Measurements from ENCODE around the gene NT5C3A. TPM values are rescaled to one million over a fixed set of nuclear protein-coding genes. Genes with fewer than 3 reads are reported as not detected.
"Not testable (repeated sequence)": the region's sequence is repeated elsewhere in the genome, so short reads cannot be mapped to it uniquely, and the experiment has no call there.

Gene NT5C3A
- total RNA-seq, 4 donors from 2014 or later, result 37.5 to 101 (median 71.4) TPM

DNA sequence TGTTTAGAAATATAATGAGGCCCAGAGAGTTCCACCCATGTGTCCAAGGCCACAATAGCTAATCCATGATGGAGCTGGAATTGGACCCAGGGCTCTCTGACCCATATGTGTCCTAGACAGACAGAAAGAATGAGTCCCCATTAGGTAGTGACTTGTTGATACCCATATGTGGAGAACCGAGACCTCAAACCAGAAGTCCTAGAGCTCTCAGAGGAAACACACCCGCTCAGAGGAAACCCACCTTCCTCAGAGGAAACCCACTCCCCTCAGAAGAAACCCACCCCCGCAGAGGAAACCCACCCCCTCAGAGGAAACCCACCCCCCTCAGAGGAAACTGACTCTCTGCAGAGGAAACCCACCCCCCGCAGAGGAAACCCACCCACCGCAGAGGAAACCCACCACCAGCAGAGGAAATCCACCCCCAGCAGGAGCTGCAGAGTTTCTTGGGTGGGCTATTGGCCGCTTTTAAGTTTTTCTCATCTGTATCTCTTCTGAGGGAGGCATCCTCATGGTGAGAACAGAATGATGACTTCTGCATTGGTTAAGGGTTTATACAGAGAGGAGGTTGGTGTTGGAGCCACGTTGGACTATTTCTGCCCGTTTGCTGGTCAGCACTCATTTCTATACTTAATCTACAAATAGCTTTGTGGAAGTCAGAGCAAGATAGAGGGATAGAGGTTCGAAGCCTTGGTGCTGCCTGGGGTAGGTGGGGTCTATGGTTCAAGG lies 70.4 kb downstream of the NT5C3A start:
- H3K4me3 ChIP-seq; DNase-seq; H3K9me3 ChIP-seq; H3K27me3 ChIP-seq; intact Hi-C loops (cut with DNase I; ENCODE audit: low total_unique reads); ATAC-seq; in situ Hi-C loops (cut with MboI; ENCODE audit: low sequenced_read_pairs in 4 of 4); H3K27ac ChIP-seq; H3K4me1 ChIP-seq: not testable (repeated sequence)
- H3K36me3 ChIP-seq, result peaks cover 0 to 13% of the 10 kb centered on the region in 2 donors

GRCh38 chr7:32991068-32991585 lies 71.4 kb downstream of the NT5C3A start:
- H3K27ac ChIP-seq; H3K9me3 ChIP-seq; DNase-seq; in situ Hi-C loops (cut with MboI; ENCODE audit: low sequenced_read_pairs in 4 of 4); H3K4me1 ChIP-seq; ATAC-seq; H3K4me3 ChIP-seq; H3K27me3 ChIP-seq; intact Hi-C loops (cut with DNase I; ENCODE audit: low total_unique reads): not testable (repeated sequence)
- H3K36me3 ChIP-seq, result peaks cover 0 to 13% of the 10 kb centered on the region in 2 donors

GRCh38 chr7:32988148-32988547 lies 74.4 kb downstream of the NT5C3A start:
- H3K4me3 ChIP-seq; H3K27me3 ChIP-seq; intact Hi-C loops (cut with DNase I; ENCODE audit: low total_unique reads); ATAC-seq; H3K27ac ChIP-seq; H3K9me3 ChIP-seq; in situ Hi-C loops (cut with MboI; ENCODE audit: low sequenced_read_pairs in 4 of 4); H3K4me1 ChIP-seq; DNase-seq: not testable (repeated sequence)
- H3K36me3 ChIP-seq, result peaks cover 0 to 13% of the 10 kb centered on the region in 2 donors

GRCh38 chr7:32979902-32980301 lies 82.7 kb downstream of the NT5C3A start:
- in situ Hi-C loops (cut with MboI; ENCODE audit: low sequenced_read_pairs in 4 of 4); H3K36me3 ChIP-seq; H3K4me3 ChIP-seq; ATAC-seq; DNase-seq; H3K9me3 ChIP-seq; H3K27ac ChIP-seq; H3K4me1 ChIP-seq; intact Hi-C loops (cut with DNase I; ENCODE audit: low total_unique reads); H3K27me3 ChIP-seq: not testable (repeated sequence)

- in situ Hi-C loops (cut with MboI; ENCODE audit: low sequenced_read_pairs in 4 of 4); H3K4me1 ChIP-seq; H3K27ac ChIP-seq; H3K9me3 ChIP-seq; intact Hi-C loops (cut with DNase I; ENCODE audit: low total_unique reads); H3K27me3 ChIP-seq; ATAC-seq; H3K4me3 ChIP-seq; H3K36me3 ChIP-seq: not testable (repeated sequence)
- DNase-seq, result peak in 1 of 2 donors; percentile 29
These were observed 83.3 kb downstream of the NT5C3A start for GRCh38 chr7:32979246-32979645.

DNA sequence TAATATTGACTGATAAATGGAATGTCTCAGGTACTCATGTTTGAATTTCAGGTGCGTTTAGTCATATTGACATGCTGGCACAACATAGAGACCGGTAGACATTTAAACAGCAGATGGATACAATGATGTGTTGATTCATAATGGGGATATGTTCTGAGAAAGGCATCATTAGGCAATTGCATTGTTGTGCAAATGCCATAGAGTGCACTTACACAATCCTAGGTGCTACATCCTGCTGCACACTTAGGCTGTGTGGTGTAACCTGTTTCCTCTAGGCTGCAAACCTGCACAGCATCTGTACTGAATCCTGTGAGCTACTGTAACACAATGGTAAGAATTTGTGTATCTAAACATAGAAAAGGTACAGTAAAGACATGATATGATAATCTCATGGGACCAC lies 85.4 kb downstream of the NT5C3A start:
- H3K36me3 ChIP-seq; intact Hi-C loops (cut with DNase I; ENCODE audit: low total_unique reads); H3K4me3 ChIP-seq; H3K27me3 ChIP-seq; H3K4me1 ChIP-seq; H3K27ac ChIP-seq; H3K9me3 ChIP-seq; in situ Hi-C loops (cut with MboI; ENCODE audit: low sequenced_read_pairs in 4 of 4); DNase-seq: not testable (repeated sequence)
- peak in 1 of 2 donors; percentile 64 for ATAC-seq

DNA sequence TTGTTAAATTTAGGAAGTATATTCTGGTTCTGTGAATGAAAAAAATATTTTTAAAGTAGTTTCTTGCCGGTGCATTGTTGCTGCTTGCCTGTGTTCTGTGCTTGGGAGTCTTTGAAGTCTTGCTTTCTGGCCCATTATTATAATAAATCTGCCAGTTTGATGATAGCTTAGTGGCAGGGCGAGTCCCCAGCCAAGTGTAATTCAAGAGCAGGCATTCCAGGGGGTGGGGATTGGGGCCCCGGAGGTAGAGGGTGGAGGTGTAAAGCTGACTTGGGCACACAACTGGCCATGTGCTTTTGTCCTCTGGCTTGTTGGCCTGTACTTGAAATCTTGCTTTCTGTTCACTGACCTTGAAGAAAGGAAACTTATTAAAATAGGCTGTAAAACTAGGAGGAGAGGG lies 90.6 kb downstream of the NT5C3A start:
- in situ Hi-C loops (cut with MboI; ENCODE audit: low sequenced_read_pairs in 4 of 4), result loop anchor here in 1 of 4 donors (25.0 kb wide), 1 partner anchor 90 kb away; the partner anchor contains the start of gene NT5C3A
- ATAC-seq, result peak; percentile 68 to 74
- Histone ChIP-seq H3K27ac (peak overlapping the region; percentile 31 to 72 (median 54)), H3K4me1 (peaks cover 9 to 11% of the 10 kb centered on the region in 2 donors)
- intact Hi-C loops (cut with DNase I; ENCODE audit: low total_unique reads); H3K9me3 ChIP-seq; DNase-seq; H3K27me3 ChIP-seq; H3K36me3 ChIP-seq; H3K4me3 ChIP-seq: not testable (repeated sequence)

DNA sequence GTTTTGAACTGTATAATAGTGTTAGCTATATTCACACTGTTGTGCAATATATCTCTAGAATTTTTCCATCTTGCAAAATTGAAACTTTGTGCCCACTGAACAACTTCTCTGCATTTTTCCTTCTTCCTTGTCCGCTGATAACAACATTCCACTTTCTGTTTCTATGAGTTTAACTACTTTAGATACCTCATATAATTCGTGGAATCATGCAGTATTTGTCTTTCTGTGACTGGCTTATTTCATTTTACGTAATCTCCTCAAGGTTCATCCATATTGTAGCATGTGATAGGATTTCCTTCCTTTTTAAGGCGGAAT lies 95.4 kb downstream of the NT5C3A start:
- in situ Hi-C loops (cut with MboI; ENCODE audit: low sequenced_read_pairs in 4 of 4), result loop anchor here in 1 of 4 donors (25.0 kb wide), 1 partner anchor 95 kb away; the partner anchor contains the start of gene NT5C3A
- H3K27ac ChIP-seq, result not testable (repeated sequence)

GRCh38 chr7:32966489-32967267 lies 95.9 kb downstream of the NT5C3A start:
- intact Hi-C loops (cut with DNase I; ENCODE audit: low total_unique reads); H3K27me3 ChIP-seq; H3K9me3 ChIP-seq; H3K4me3 ChIP-seq; DNase-seq; H3K36me3 ChIP-seq; H3K27ac ChIP-seq; ATAC-seq: not testable (repeated sequence)
- H3K4me1 ChIP-seq, result peaks cover 17 to 19% of the 10 kb centered on the region in 2 donors
- in situ Hi-C loops (cut with MboI; ENCODE audit: low sequenced_read_pairs in 4 of 4), result loop anchor here in 1 of 4 donors (25.0 kb wide), 1 partner anchor 96 kb away; the partner anchor contains the start of gene NT5C3A

More for the DNA sequence above, 95.4 kb downstream of the NT5C3A start:
- DNase-seq; H3K4me3 ChIP-seq; H3K27me3 ChIP-seq; H3K36me3 ChIP-seq; intact Hi-C loops (cut with DNase I; ENCODE audit: low total_unique reads); H3K9me3 ChIP-seq; ATAC-seq: not testable (repeated sequence)
- H3K4me1 ChIP-seq, result peaks cover 20 to 25% of the 10 kb centered on the region in 2 donors

Data from gastrocnemius medialis (tissue), 4 donors.